GM08714 (cell line): ENCODE data around the gene NUMB.

ENCODE experiments used
- H3K4me3 ChIP-seq: fragments of 200-500 bp; sonication (Bioruptor generic); 2 replicates; pipeline ENCODE4 v1.5.1; 2014; ENCODE audit warnings: mild to moderate bottlenecking, low read length, inconsistent platforms
- ZNF274 ChIP-seq: IDR thresholded peaks from 2 replicates; pipeline ENCODE4 v1.6.1; 2012; ENCODE audit warnings: mild to moderate bottlenecking, low read depth, low read length

The NUMB gene

DNA sequence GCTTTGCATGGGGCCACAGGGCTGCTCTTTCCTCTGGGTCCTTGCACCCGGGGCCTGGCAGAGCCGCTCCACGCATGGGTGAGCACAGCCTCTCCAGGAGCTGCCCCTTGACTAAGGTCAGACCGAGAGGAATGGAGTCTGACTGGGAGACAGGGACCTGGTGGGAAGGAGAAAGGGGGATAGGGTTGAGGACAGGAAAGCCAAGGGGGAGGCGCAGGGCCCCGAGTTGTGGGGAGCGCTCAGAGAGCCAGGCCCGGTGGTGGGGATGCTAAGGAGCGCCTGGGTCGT is 205.1 kb downstream of the NUMB start:
- TF ChIP-seq ZNF274, result no peak
- no peak overlapping the region for H3K4me3 ChIP-seq

DNA sequence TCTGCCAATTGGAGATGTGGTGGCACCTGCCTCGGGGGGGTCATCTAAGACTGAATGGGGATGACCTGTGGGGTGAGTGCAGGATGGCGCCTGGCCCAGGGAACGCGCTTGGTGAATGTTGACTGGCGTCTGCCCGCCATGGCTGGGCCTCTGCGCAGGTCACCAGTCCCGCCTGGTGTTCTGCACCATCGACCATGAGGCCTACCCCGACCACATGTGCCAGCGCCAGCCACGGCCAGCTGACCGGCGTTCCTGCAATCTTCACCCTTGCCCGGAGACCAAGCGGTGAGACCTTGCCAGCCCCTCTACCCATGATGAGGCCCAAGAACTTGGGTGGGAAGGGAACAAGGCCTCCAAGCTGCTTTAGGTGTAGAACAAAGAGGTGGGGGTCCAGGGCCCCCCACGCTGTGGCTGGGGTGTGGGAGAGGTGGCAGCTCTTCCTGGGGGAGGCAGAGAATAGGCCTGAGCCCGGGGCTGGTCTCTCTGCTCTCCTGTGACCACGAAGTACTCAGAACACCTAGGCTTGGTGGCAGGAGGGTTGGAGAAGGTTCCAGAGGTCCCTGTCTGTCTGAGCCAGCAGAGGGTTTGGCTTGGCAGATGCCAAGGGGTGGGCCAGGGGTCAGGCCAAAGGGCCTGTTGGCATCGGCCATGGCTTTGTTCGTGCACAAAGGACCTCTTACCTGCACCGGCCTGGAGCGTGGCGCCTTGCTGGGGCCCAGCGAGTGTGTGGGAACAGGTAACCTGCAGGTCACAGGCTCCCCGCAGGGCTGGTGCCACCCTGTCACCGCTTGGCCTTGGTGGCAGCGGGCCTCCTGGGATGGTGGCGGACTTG is 205.6 kb downstream of the NUMB start:
- no peak overlapping the region for H3K4me3 ChIP-seq
- no peak for TF ChIP-seq ZNF274

- H3K4me3 ChIP-seq, result no peak overlapping the region
- no peak for TF ChIP-seq ZNF274
Measured at GRCh38 chr14:73251516-73252215, 206.7 kb downstream of the NUMB start.

DNA sequence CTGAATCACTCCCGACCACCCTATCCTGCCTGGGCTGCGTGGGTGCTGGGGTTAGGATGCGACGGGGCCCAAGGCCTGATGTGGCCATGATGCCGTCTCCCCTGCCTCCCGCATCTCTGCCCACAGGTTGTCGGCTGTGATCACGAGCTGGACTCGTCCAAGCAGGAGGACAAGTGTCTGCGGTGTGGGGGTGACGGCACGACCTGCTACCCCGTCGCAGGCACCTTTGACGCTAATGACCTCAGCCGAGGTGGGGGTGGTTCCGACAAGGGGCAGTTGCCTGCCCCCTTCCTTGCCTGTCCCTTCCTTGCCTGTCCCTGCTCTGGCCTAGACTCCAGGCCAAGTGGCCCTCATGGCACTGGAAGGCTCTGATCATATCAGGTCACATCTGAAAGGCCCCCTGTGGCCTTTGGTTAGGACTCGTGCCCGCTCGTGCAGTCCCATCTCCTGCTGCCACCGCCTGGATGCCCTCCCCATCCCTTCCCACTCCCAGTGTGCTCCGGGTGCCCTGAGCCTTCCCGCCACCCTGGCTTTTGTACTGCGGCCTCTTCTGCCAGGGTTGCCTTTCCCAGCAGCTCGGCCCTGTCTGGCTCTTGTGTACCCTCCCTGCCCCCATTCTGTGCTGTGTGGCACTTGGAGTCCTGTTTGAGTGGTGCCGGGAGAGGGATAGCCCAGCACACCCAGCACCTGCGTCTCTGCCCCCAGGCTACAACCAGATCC is 207.4 kb downstream of the NUMB start:
- no peak overlapping the region for H3K4me3 ChIP-seq
- no peak for TF ChIP-seq ZNF274

GRCh38 chr14:73250317-73250713 is 208.0 kb downstream of the NUMB start:
- TF ChIP-seq ZNF274, result no peak
- no peak overlapping the region for H3K4me3 ChIP-seq

DNA sequence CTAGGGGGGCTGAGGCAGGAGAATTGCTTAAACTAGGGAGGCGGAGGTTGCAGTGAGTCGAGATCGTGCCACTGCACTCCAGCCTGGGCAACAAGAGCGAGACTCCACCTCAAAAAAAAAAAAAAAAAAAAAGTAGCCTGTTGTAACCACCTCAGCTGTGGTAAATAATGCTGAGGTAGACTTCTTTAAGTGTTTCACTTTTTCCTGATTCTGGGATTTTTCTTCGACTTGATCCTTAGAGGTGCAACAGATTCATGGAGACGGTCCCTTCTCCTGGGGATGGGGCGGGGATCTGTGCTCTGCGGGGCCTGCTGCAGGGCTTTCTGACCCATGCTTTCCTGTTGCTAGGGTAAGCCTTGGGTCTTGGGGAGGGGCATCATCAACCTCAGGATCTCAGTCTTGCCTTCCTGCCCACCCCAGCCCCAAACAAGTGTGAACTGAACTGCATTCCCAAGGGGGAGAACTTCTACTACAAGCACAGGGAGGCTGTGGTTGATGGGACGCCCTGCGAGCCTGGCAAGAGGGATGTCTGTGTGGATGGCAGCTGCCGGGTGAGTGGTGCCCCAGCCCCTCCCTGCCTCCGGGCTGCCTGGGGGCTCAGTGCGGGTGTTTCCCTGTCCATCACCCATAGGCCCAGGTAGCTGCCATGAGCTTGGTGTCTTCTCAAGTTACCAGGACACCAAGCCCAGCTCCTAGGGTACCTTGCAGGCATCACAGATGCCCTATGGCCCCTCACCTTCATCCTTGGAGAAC is 208.6 kb downstream of the NUMB start:
- no peak for TF ChIP-seq ZNF274

DNA sequence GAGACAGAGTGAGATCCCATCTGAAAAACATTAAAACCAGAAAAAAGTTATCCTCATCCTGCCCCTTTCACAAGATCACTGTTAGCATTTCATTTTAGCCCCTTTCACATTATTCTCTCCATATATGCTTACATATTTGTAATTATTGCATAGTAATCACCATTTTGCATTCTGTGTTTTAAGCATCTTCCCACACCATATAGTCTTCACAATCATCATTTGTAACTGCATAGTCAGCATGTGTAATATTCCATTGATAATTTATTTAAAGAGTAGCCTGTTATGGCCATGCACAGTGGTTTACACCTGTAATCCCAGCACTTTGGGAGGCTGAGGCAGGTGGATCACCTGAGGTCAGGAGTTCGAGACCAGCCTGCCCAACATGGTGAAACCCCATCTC is 209.2 kb downstream of the NUMB start:
- no peak for TF ChIP-seq ZNF274
- no peak overlapping the region; the same call in 1 of the 2 replicates for H3K4me3 ChIP-seq

More for the DNA sequence above, 208.6 kb downstream of the NUMB start:
- H3K4me3 ChIP-seq, result no peak overlapping the region

DNA sequence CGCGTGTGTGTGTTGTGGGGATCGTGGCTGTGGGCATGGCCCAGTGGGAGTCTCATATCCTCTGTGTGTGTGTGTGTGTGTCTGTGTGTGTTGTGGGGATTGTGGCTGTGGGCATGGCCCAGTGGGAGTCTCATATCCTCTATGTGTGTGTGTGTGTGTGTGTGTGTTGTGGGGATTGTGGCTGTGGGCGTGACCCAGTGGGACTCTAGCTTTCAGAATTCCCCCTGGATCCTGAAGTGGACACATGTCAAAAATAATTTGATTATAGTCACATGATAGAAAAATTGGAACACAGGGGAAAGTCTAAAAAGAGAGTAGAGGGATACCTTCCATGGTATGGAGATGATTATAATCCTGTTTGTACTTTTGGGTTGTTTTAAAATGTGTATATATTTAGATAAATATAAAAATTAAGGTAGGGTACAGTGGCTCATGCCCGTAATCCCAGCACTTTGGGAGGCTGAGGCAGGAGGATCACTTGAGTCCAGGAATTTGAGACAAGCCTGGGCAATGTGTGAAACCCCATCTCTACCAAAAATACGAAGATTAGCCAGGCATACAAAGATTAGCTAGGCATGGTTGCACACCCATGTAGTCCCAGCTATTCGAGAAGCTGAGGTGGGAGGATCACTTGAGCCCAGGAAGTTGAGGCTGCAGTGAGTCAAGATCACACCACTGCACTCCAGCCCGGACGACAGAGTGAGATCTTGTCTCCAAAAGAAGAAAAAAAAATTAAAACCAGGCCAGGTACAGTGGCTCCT is 210.1 kb downstream of the NUMB start:
- H3K4me3 ChIP-seq, result peak overlapping the region; percentile 13; the same call in 1 of the 2 replicates
- TF ChIP-seq ZNF274, result no peak

DNA sequence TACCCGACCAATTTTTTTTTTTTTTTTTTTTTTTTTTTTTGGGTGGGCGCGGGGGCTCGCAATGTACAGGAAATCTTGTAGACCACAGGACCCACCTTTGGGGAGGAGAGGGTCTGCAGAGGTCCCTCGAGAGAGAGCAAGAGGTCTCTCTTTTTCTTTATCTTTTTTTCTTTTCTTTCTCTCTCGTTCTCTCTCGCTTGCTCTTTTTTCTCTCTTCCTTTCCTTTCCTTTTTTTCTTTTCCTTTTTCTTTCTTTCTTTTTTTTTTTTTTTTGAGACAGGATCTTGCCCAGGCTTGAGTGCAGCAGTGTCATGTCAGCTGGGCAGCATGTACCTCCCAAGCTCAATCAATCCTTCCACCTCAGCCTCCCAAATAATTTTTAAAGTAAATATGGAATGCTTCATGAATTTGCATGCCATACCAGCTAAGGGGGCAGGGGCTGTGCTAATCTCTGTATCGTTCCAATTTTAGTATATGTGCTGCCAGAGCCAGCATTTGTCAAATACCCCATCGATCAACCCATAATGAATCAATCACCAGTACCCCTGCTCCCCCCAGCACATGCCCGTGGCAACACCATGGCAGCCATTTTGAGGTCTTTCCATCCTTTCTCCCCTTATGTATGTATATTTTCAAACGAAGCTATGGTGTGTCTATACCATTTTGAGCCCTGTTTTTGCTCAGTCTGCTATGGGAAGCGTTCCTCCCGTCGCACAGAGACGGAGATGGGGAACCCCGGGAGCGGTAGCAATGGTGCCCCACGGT is 211.8 kb downstream of the NUMB start:
- peak overlapping the region; percentile 64 for H3K4me3 ChIP-seq
- no peak for TF ChIP-seq ZNF274

GRCh38 chr14:73245480-73246325 is 212.6 kb downstream of the NUMB start:
- no peak for TF ChIP-seq ZNF274
- peak overlapping the region; percentile 64 for H3K4me3 ChIP-seq

GRCh38 chr14:73244541-73245290 is 213.6 kb downstream of the NUMB start:
- no peak overlapping the region; the same call in 1 of the 2 replicates for H3K4me3 ChIP-seq
- TF ChIP-seq ZNF274, result no peak
